ENCODE data around the gene VRK2. TPM values are rescaled to one million over a fixed set of nuclear protein-coding genes. Genes with fewer than 3 reads are reported as not detected.
A peak's percentile ranks its signal among the peaks of the same experiment; 100 is the strongest.
"Not testable (repeated sequence)": the region's sequence is repeated elsewhere in the genome, so short reads cannot be mapped to it uniquely, and the experiment has no call there.

Gene VRK2
- polyA plus RNA-seq, 1 donor from 2014 or later = 32.9 TPM

- H3K27me3 Mint-ChIP-seq, H3K4me1 Mint-ChIP-seq, H3K27ac Mint-ChIP-seq, H3K4me3 Mint-ChIP-seq, H3K9me3 Mint-ChIP-seq: not testable (repeated sequence)
- peaks cover 14% of the 10 kb centered on the region for H3K36me3 Mint-ChIP-seq
Measured at GRCh38 chr2:58145769-58146168, 99.2 kb downstream of the VRK2 start.

- no peaks in the 10 kb centered on the region for H3K27me3 Mint-ChIP-seq
- no peak overlapping the region for H3K27ac Mint-ChIP-seq
- H3K4me1 Mint-ChIP-seq = peaks cover 0 to 5% (median 4%) of the 10 kb centered on the region in 3 donors
- H3K9me3 Mint-ChIP-seq = no peaks in the 10 kb centered on the region
- no peak overlapping the region for H3K4me3 Mint-ChIP-seq
- peaks cover 13% of the 10 kb centered on the region for H3K36me3 Mint-ChIP-seq
Measured at GRCh38 chr2:58146707-58147106, 100.1 kb downstream of the VRK2 start.

- Mint-ChIP-seq H3K36me3 (peaks cover 22% of the 10 kb centered on the region), H3K27ac (no peak overlapping the region), H3K4me1 (peaks cover 1 to 8% (median 2%) of the 10 kb centered on the region in 3 donors), H3K4me3 (no peak overlapping the region), H3K9me3 (peaks cover 0 to 2% (median 0%) of the 10 kb centered on the region in 3 donors), H3K27me3 (no peaks in the 10 kb centered on the region)
Measured at GRCh38 chr2:58155160-58155778, 108.7 kb downstream of the VRK2 start.

- Mint-ChIP-seq H3K27me3 (no peaks in the 10 kb centered on the region), H3K36me3 (peaks cover 21% of the 10 kb centered on the region), H3K4me1 (peaks cover 1 to 7% (median 1%) of the 10 kb centered on the region in 3 donors), H3K9me3 (peaks cover 0 to 2% (median 0%) of the 10 kb centered on the region in 3 donors), H3K4me3 (no peak overlapping the region), H3K27ac (peak overlapping the region in 1 of 3 donors; percentile 16)
Measured at GRCh38 chr2:58156780-58157179, 110.2 kb downstream of the VRK2 start.

- Mint-ChIP-seq H3K27ac (no peak overlapping the region), H3K36me3 (peaks cover 18% of the 10 kb centered on the region), H3K27me3 (no peaks in the 10 kb centered on the region), H3K4me3 (no peak overlapping the region), H3K4me1 (peaks cover 0 to 7% (median 1%) of the 10 kb centered on the region in 3 donors), H3K9me3 (peaks cover 0 to 2% (median 0%) of the 10 kb centered on the region in 3 donors)
Measured at GRCh38 chr2:58157754-58158153, 111.1 kb downstream of the VRK2 start.

- peaks cover 18% of the 10 kb centered on the region for H3K36me3 Mint-ChIP-seq
- no peaks in the 10 kb centered on the region for H3K27me3 Mint-ChIP-seq
- H3K4me1 Mint-ChIP-seq = peaks cover 0 to 7% (median 1%) of the 10 kb centered on the region in 3 donors
- H3K27ac Mint-ChIP-seq = peak overlapping the region in 1 of 3 donors; percentile 76
- peaks cover 0 to 2% (median 0%) of the 10 kb centered on the region in 3 donors for H3K9me3 Mint-ChIP-seq
- H3K4me3 Mint-ChIP-seq = no peak overlapping the region
Measured at GRCh38 chr2:58158481-58158880, 111.9 kb downstream of the VRK2 start.

GRCh38 chr2:58163913-58164312 lies 117.3 kb downstream of the VRK2 start:
- Mint-ChIP-seq H3K27ac (no peak overlapping the region), H3K36me3 (peaks cover 8% of the 10 kb centered on the region), H3K27me3 (no peaks in the 10 kb centered on the region), H3K4me1 (no peaks in the 10 kb centered on the region), H3K4me3 (no peak overlapping the region), H3K9me3 (no peaks in the 10 kb centered on the region)

GRCh38 chr2:58168130-58168529 lies 121.5 kb downstream of the VRK2 start:
- H3K9me3 Mint-ChIP-seq = peaks cover 0 to 15% (median 12%) of the 10 kb centered on the region in 3 donors
- H3K27ac Mint-ChIP-seq, H3K4me3 Mint-ChIP-seq, H3K27me3 Mint-ChIP-seq, H3K4me1 Mint-ChIP-seq: not testable (repeated sequence)
- H3K36me3 Mint-ChIP-seq = peaks cover 16% of the 10 kb centered on the region

- H3K27me3 Mint-ChIP-seq, H3K4me3 Mint-ChIP-seq, H3K4me1 Mint-ChIP-seq: not testable (repeated sequence)
- Mint-ChIP-seq H3K9me3 (peaks cover 0 to 16% (median 16%) of the 10 kb centered on the region in 3 donors), H3K36me3 (peaks cover 21% of the 10 kb centered on the region), H3K27ac (peak overlapping the region in 1 of 3 donors; percentile 29)
Measured at GRCh38 chr2:58169845-58170244, 123.2 kb downstream of the VRK2 start.

GRCh38 chr2:58170334-58170933 lies 123.8 kb downstream of the VRK2 start:
- Mint-ChIP-seq H3K27ac (peak overlapping the region in 1 of 3 donors; percentile 56), H3K9me3 (peaks cover 0 to 16% (median 16%) of the 10 kb centered on the region in 3 donors), H3K36me3 (peaks cover 21% of the 10 kb centered on the region)
- H3K4me1 Mint-ChIP-seq, H3K27me3 Mint-ChIP-seq, H3K4me3 Mint-ChIP-seq: not testable (repeated sequence)

- not testable (repeated sequence) for H3K4me1 Mint-ChIP-seq, H3K27ac Mint-ChIP-seq, H3K4me3 Mint-ChIP-seq, H3K27me3 Mint-ChIP-seq
- peaks cover 21% of the 10 kb centered on the region for H3K36me3 Mint-ChIP-seq
- H3K9me3 Mint-ChIP-seq = peaks cover 0 to 16% (median 16%) of the 10 kb centered on the region in 3 donors
Measured at GRCh38 chr2:58171831-58172230, 125.2 kb downstream of the VRK2 start.

- not testable (repeated sequence) for H3K27me3 Mint-ChIP-seq, H3K4me1 Mint-ChIP-seq, H3K27ac Mint-ChIP-seq, H3K4me3 Mint-ChIP-seq
- H3K36me3 Mint-ChIP-seq = peaks cover 18% of the 10 kb centered on the region
- H3K9me3 Mint-ChIP-seq = peaks cover 0 to 16% (median 4%) of the 10 kb centered on the region in 3 donors
Measured at GRCh38 chr2:58177187-58177586, 130.6 kb downstream of the VRK2 start.

- H3K27ac Mint-ChIP-seq, H3K4me3 Mint-ChIP-seq, H3K9me3 Mint-ChIP-seq, H3K27me3 Mint-ChIP-seq, H3K4me1 Mint-ChIP-seq: not testable (repeated sequence)
- H3K36me3 Mint-ChIP-seq = peaks cover 15% of the 10 kb centered on the region
Measured at GRCh38 chr2:58180175-58180574, 133.6 kb downstream of the VRK2 start.

- H3K9me3 Mint-ChIP-seq = peaks cover 0 to 9% (median 0%) of the 10 kb centered on the region in 3 donors
- no peak overlapping the region for H3K27ac Mint-ChIP-seq
- H3K27me3 Mint-ChIP-seq = no peaks in the 10 kb centered on the region
- H3K36me3 Mint-ChIP-seq = peaks cover 15% of the 10 kb centered on the region
- no peak overlapping the region for H3K4me3 Mint-ChIP-seq
- no peaks in the 10 kb centered on the region for H3K4me1 Mint-ChIP-seq
Measured at GRCh38 chr2:58180635-58181034, 134.0 kb downstream of the VRK2 start.

- peaks cover 21% of the 10 kb centered on the region for H3K36me3 Mint-ChIP-seq
- peaks cover 0 to 7% (median 0%) of the 10 kb centered on the region in 3 donors for H3K9me3 Mint-ChIP-seq
- no peaks in the 10 kb centered on the region for H3K27me3 Mint-ChIP-seq
- no peaks in the 10 kb centered on the region for H3K4me1 Mint-ChIP-seq
- H3K27ac Mint-ChIP-seq = no peak overlapping the region
- no peak overlapping the region for H3K4me3 Mint-ChIP-seq
Measured at GRCh38 chr2:58182527-58182926, 135.9 kb downstream of the VRK2 start.

- no peak overlapping the region for H3K27ac Mint-ChIP-seq
Measured at GRCh38 chr2:58186501-58186900, 139.9 kb downstream of the VRK2 start.

More at GRCh38 chr2:58186501-58186900, 139.9 kb downstream of the VRK2 start:
- Mint-ChIP-seq H3K9me3 (no peaks in the 10 kb centered on the region), H3K27me3 (no peaks in the 10 kb centered on the region), H3K4me1 (no peaks in the 10 kb centered on the region), H3K36me3 (peaks cover 20% of the 10 kb centered on the region), H3K4me3 (no peak overlapping the region)
